Suprapubic skin (tissue), 4 donors: ENCODE results near the gene STARD13.

Source experiments
- EP300 ChIP-seq: sonication (generic); formaldehyde crosslinking; IDR thresholded peaks from one replicate; pipeline ENCODE4 v1.6.1; 2017; ENCODE audit warnings: antibody characterized with exemption
- POLR2A ChIP-seq, 2 donors: fragments of 450-650 bp; IDR thresholded peaks; one replicate each; pipeline ENCODE4 v1.6.1; 2017; ENCODE audit warnings: antibody characterized with exemption in 2 of 2, mild to moderate bottlenecking in 2 of 2, moderate library complexity in 2 of 2
- POLR2AphosphoS5 ChIP-seq, 3 donors: sonication (generic); formaldehyde crosslinking; IDR thresholded peaks; one replicate each; pipeline ENCODE4 v1.6.1; 2017; ENCODE audit warnings: antibody characterized with exemption in 3 of 3
- TF ChIP-seq, protein P1 (sequence below), 2 donors: fragments of 200-600 bp in 1 of 2; fragments of 450-650 bp in 1 of 2; sonication (generic) in 1 of 2; IDR thresholded peaks; one replicate each; pipeline ENCODE4 v1.5.1; 2016 to 2019; ENCODE audit warnings: antibody characterized with exemption in 2 of 2, mild to moderate bottlenecking in 1 of 2, moderate library complexity in 1 of 2

- TF ChIP-seq, protein P1, sequence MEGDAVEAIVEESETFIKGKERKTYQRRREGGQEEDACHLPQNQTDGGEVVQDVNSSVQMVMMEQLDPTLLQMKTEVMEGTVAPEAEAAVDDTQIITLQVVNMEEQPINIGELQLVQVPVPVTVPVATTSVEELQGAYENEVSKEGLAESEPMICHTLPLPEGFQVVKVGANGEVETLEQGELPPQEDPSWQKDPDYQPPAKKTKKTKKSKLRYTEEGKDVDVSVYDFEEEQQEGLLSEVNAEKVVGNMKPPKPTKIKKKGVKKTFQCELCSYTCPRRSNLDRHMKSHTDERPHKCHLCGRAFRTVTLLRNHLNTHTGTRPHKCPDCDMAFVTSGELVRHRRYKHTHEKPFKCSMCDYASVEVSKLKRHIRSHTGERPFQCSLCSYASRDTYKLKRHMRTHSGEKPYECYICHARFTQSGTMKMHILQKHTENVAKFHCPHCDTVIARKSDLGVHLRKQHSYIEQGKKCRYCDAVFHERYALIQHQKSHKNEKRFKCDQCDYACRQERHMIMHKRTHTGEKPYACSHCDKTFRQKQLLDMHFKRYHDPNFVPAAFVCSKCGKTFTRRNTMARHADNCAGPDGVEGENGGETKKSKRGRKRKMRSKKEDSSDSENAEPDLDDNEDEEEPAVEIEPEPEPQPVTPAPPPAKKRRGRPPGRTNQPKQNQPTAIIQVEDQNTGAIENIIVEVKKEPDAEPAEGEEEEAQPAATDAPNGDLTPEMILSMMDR (IDR thresholded peaks at IDR 0.05) = no peak
- no peak for TF ChIP-seq POLR2AphosphoS5 (IDR thresholded peaks at IDR 0.05)
- no peak for TF ChIP-seq POLR2A (IDR thresholded peaks at IDR 0.05)
- TF ChIP-seq EP300 = no peak
These were observed 184.7 kb downstream of the STARD13 start for GRCh38 chr13:33100886-33101285.
